B cell (primary cell): Measurements from ENCODE around the gene RNLS. TPM values are rescaled to one million over a fixed set of nuclear protein-coding genes. Genes with fewer than 3 reads are reported as not detected.

Experiments
- ATAC-seq: fragments of 200-7000 bp; cut with Tn5 transposase; one replicate; pipeline ENCODE4 v1.10.0; 2021; ENCODE audit warnings: low read depth, mild to moderate bottlenecking, moderate number of reproducible peaks, moderate library complexity
- CTCF ChIA-PET: fragments of 350-600 bp; sonication (Branson Sonifier 250); formaldehyde crosslinking; loops from one replicate; lab custom pipeline; 2021; ENCODE audit warnings: antibody characterized with exemption, inconsistent platforms; lab: Charles Lee
- POLR2A ChIA-PET: fragments of 350-600 bp; sonication (Branson Sonifier 250); formaldehyde crosslinking; loops from one replicate; lab custom pipeline; 2021; ENCODE audit warnings: antibody characterized with exemption; lab: Charles Lee
- DNase-seq: peaks from one replicate; pipeline ENCODE4 v3.0.0; 2013
- H2AFZ ChIP-seq: 2 replicates; pipeline ENCODE4 v1.6.1; 2012; ENCODE audit warnings: mild to moderate bottlenecking, low read depth, low read length; ENCODE audit not compliant: insufficient read depth, poor library complexity, severe bottlenecking
- H3K27ac ChIP-seq, 2 donors: 1 replicate in 1 of 2; 2 replicates in 1 of 2; pipeline ENCODE4 v1.5.1; 2012 to 2013; ENCODE audit warnings: low read length in 2 of 2, mild to moderate bottlenecking in 2 of 2, moderate library complexity in 1 of 2
- H3K27me3 ChIP-seq, 4 experiments: fragments of 200-600 bp in 1 of 4; sonication (generic) in 1 of 4; replicated peaks in 1 of 4; 1 replicate in 2 of 4; 2 replicates in 2 of 4; pipeline versions ENCODE4 v1.6.1 to v1.7.0; 2013 to 2016; ENCODE audit warnings: low read length in 3 of 4, mild to moderate bottlenecking in 2 of 4, mixed read lengths in 1 of 4, moderate library complexity in 1 of 4; ENCODE audit not compliant: insufficient read depth in 4 of 4, control insufficient read depth in 3 of 4; ENCODE audit errors: control extremely low read depth in 1 of 4
- H3K36me3 ChIP-seq, 2 experiments: replicated peaks in 1 of 2; 1 replicate in 1 of 2; 2 replicates in 1 of 2; pipeline versions ENCODE4 v1.6.1 to v1.7.1; 2013; ENCODE audit warnings: low read length in 1 of 2; ENCODE audit not compliant: insufficient read depth in 2 of 2, control insufficient read depth in 1 of 2; ENCODE audit errors: control extremely low read depth in 1 of 2, extremely low read depth in 1 of 2
- H3K4me1 ChIP-seq, 2 donors: fragments of 200-600 bp in 1 of 2; sonication (generic) in 1 of 2; 1 replicate in 1 of 2; 2 replicates in 1 of 2; pipeline versions ENCODE4 v1.5.1 to v1.6.1; 2013 to 2017; ENCODE audit warnings: low read length in 2 of 2; ENCODE audit not compliant: control insufficient read depth in 2 of 2, insufficient read depth in 2 of 2
- H3K4me2 ChIP-seq: replicated peaks from 2 replicates; pipeline ENCODE3; 2012; ENCODE audit warnings: mild to moderate bottlenecking, low read depth, low read length; ENCODE audit not compliant: poor library complexity, severe bottlenecking
- H3K4me3 ChIP-seq, 5 experiments: fragments of 200-600 bp in 1 of 5; sonication (generic) in 1 of 5; 1 replicate in 3 of 5; 2 replicates in 2 of 5; pipeline versions ENCODE4 v1.5.1 to v1.7.0; 2011 to 2016; ENCODE audit warnings: low read length in 4 of 5, mild to moderate bottlenecking in 4 of 5, low read depth in 2 of 5, control low read depth in 1 of 5, moderate library complexity in 1 of 5; ENCODE audit not compliant: insufficient read depth in 1 of 5; ENCODE audit errors: control extremely low read depth in 1 of 5, extremely low read depth in 1 of 5
- H3K79me2 ChIP-seq: fragments of 200-600 bp; sonication (generic); one replicate; pipeline ENCODE4 v1.6.0; 2016; ENCODE audit warnings: low read length; ENCODE audit not compliant: control insufficient read depth, insufficient read depth
- H3K9ac ChIP-seq: fragments of 200-600 bp; sonication (generic); 2 replicates; pipeline ENCODE4 v1.6.1; 2017; ENCODE audit warnings: mild to moderate bottlenecking, low read length, moderate library complexity
- H3K9me3 ChIP-seq, 3 donors: one replicate each; pipeline versions ENCODE4 v1.6.1 to v1.7.1; 2013; ENCODE audit warnings: low read length in 2 of 3; ENCODE audit not compliant: control insufficient read depth in 2 of 3, insufficient read depth in 1 of 3; ENCODE audit errors: control extremely low read depth in 1 of 3
- H4K20me1 ChIP-seq: 2 replicates; pipeline ENCODE4 v1.6.0; 2012; ENCODE audit warnings: mild to moderate bottlenecking, low read length; ENCODE audit not compliant: insufficient read depth, control insufficient read depth, poor library complexity, severe bottlenecking
- H3K27ac Mint-ChIP-seq: one replicate; pipeline ENCODE4 v1.8.0; 2021; ENCODE audit warnings: mixed read lengths
- H3K27me3 Mint-ChIP-seq: one replicate; pipeline ENCODE4 v1.8.0; 2021; ENCODE audit warnings: mixed read lengths
- H3K4me1 Mint-ChIP-seq: one replicate; pipeline ENCODE4 v1.8.0; 2021; ENCODE audit warnings: mixed read lengths
- H3K4me3 Mint-ChIP-seq: one replicate; pipeline ENCODE4 v1.8.0; 2021; ENCODE audit warnings: mixed read lengths
- H3K9me3 Mint-ChIP-seq: one replicate; pipeline ENCODE4 v1.8.0; 2022; ENCODE audit warnings: mixed read lengths; ENCODE audit not compliant: insufficient read depth
- CTCF ChIP-seq: fragments of 200-600 bp; IDR thresholded peaks from one replicate; pipeline ENCODE4 v1.8.0; 2022; ENCODE audit warnings: antibody characterized with exemption, mild to moderate bottlenecking
- EZH2 ChIP-seq: IDR thresholded peaks from 2 replicates; pipeline ENCODE4 v1.6.1; 2012; ENCODE audit warnings: borderline replicate concordance, low read depth, mild to moderate bottlenecking, moderate library complexity, low read length; ENCODE audit not compliant: insufficient read depth, poor library complexity, severe bottlenecking
- WGBS: methylation state at CpG from one replicate; pipeline ENCODE4 v1.1.5; 2013; ENCODE audit warnings: missing lambda C conversion rate; ENCODE audit not compliant: insufficient coverage; 5-methylcytosine and 5-hydroxymethylcytosine counted together
- intact Hi-C: fragments of 100-400 bp; cut with micrococcal nuclease; formaldehyde crosslinking; loops from one replicate; pipeline ENCODE4 v1.10.0; 2022
- polyA plus RNA-seq: library from polyadenylated mRNA; depleted of rRNA; stranded (reverse); fragments of >200 nt; gene quantifications from 2 replicates; pipeline ENCODE4 v1.2.3, GENCODE V29; 2012
- total RNA-seq, 2 donors: library from RNA; stranded (reverse); fragments of 120-200 nt in 1 of 2; gene quantifications; 1 replicate in 1 of 2; 2 replicates in 1 of 2; pipeline versions ENCODE4 v1.2.3 to v1.2.4, GENCODE V29; 2013 to 2022

RNLS gene
- total and polyA plus RNA-seq, 2 donors (not counting 1 experiment from before 2014, with no cell fraction given), result 3.5 to 7.5 TPM

- Histone ChIP-seq H3K27ac (no peak overlapping the region), H3K9me3 (no peaks in the 10 kb centered on the region), H3K9ac (no peak overlapping the region), H3K4me3 (no peak overlapping the region), H3K4me2 (no peak overlapping the region), H4K20me1 (no peaks in the 10 kb centered on the region), H3K36me3 (no peaks in the 10 kb centered on the region), H3K4me1 (peaks cover 11 to 19% of the 10 kb centered on the region in 2 donors), H3K27me3 (no peaks in the 10 kb centered on the region), H3K79me2 (no peaks in the 10 kb centered on the region), H2AFZ (no peak overlapping the region)
- no peak overlapping the region for H3K4me3 Mint-ChIP-seq
- no peak for TF ChIP-seq CTCF
- no peak for TF ChIP-seq EZH2
- no peaks in the 10 kb centered on the region for H3K9me3 Mint-ChIP-seq
- ChIA-PET CTCF (no interaction called here), POLR2A (no interaction called here)
- ATAC-seq (no peak), DNase-seq (no peak)
- H3K27ac Mint-ChIP-seq, result no peak overlapping the region
- no peaks in the 10 kb centered on the region for H3K27me3 Mint-ChIP-seq
- H3K4me1 Mint-ChIP-seq, result no peaks in the 10 kb centered on the region
- WGBS, result 100% methylated on average over 1 of the region's 1 CpG
- intact Hi-C loops, result no loop called here
These were observed 166.3 kb downstream of the RNLS start for GRCh38 chr10:88416801-88417200.

GRCh38 chr10:88415533-88416130, 167.5 kb downstream of the RNLS start:
- TF ChIP-seq CTCF (no peak), EZH2 (no peak)
- H3K4me1 Mint-ChIP-seq, result no peaks in the 10 kb centered on the region
- POLR2A ChIA-PET, result no interaction called here

More at GRCh38 chr10:88415533-88416130, 167.5 kb downstream of the RNLS start:
- no peaks in the 10 kb centered on the region for H3K27me3 Mint-ChIP-seq
- intact Hi-C loops, result no loop called here
- no peaks in the 10 kb centered on the region for H3K9me3 Mint-ChIP-seq
- CTCF ChIA-PET, result no interaction called here
- Histone ChIP-seq H3K4me3 (no peak overlapping the region), H3K27me3 (no peaks in the 10 kb centered on the region), H3K9me3 (no peaks in the 10 kb centered on the region), H4K20me1 (no peaks in the 10 kb centered on the region), H2AFZ (no peak overlapping the region), H3K36me3 (no peaks in the 10 kb centered on the region), H3K4me2 (no peak overlapping the region), H3K27ac (no peak overlapping the region), H3K9ac (no peak overlapping the region), H3K4me1 (peaks cover 14 to 23% of the 10 kb centered on the region in 2 donors), H3K79me2 (no peaks in the 10 kb centered on the region)
- no peak overlapping the region for H3K27ac Mint-ChIP-seq
- no peak for DNase-seq
- WGBS, result 100% methylated on average over 1 of the region's 1 CpG
- no peak for ATAC-seq
- H3K4me3 Mint-ChIP-seq, result no peak overlapping the region
